Smooth muscle cell (in vitro differentiated cells): Measurements from ENCODE around the gene CXADR. TPM values are rescaled to one million over a fixed set of nuclear protein-coding genes. Genes with fewer than 3 reads are reported as not detected.

Experiments used
- DNase-seq: peaks from one replicate; lab custom pipeline; 2025; ENCODE audit not compliant: unreplicated experiment; lab: John Stamatoyannopoulos, UW
- H2AFZ ChIP-seq: fragments of 200-600 bp; sonication (generic); 2 replicates; pipeline ENCODE4 v1.6.0; 2016; ENCODE audit warnings: antibody characterized with exemption, low read depth, mild to moderate bottlenecking
- H3F3A ChIP-seq: fragments of 200-600 bp; sonication (generic); 2 replicates; pipeline ENCODE4 v1.6.0; 2017; ENCODE audit warnings: antibody characterized with exemption, low read depth
- H3K27ac ChIP-seq: fragments of 200-600 bp; sonication (generic); 2 replicates; pipeline ENCODE4 v1.5.1; 2016; ENCODE audit warnings: low read depth, mild to moderate bottlenecking
- H3K27me3 ChIP-seq: fragments of 200-600 bp; sonication (generic); 2 replicates; pipeline ENCODE4 v1.6.1; 2016; ENCODE audit warnings: low read depth, mild to moderate bottlenecking
- H3K36me3 ChIP-seq: fragments of 200-600 bp; sonication (generic); 2 replicates; pipeline ENCODE4 v1.5.1; 2016; ENCODE audit warnings: low read depth
- H3K4me1 ChIP-seq: fragments of 200-600 bp; sonication (generic); 2 replicates; pipeline ENCODE4 v1.5.1; 2016; ENCODE audit warnings: low read depth
- H3K4me2 ChIP-seq: fragments of 200-600 bp; sonication (generic); 2 replicates; pipeline ENCODE4 v1.6.0; 2016; ENCODE audit warnings: mild to moderate bottlenecking
- H3K4me3 ChIP-seq: fragments of 200-600 bp; sonication (generic); 2 replicates; pipeline ENCODE4 v1.5.1; 2016; ENCODE audit warnings: mild to moderate bottlenecking
- H3K79me2 ChIP-seq: fragments of 200-600 bp; sonication (generic); 2 replicates; pipeline ENCODE4 v1.6.0; 2016; ENCODE audit warnings: low read depth, mild to moderate bottlenecking
- H3K9ac ChIP-seq: fragments of 200-600 bp; sonication (generic); 2 replicates; pipeline ENCODE4 v1.6.0; 2016; ENCODE audit warnings: low read depth
- H3K9me3 ChIP-seq: fragments of 200-600 bp; sonication (generic); replicated peaks from 2 replicates; pipeline ENCODE4 v1.5.1; 2016; ENCODE audit warnings: low read depth
- H4K20me1 ChIP-seq: fragments of 200-600 bp; sonication (generic); 2 replicates; pipeline ENCODE4 v1.6.0; 2016; ENCODE audit warnings: low read depth
- WGBS: methylation state at CpG from one replicate; pipeline ENCODE4 v1.1.7; 2016; ENCODE audit warnings: low lambda C conversion rate; 5-methylcytosine and 5-hydroxymethylcytosine counted together
- polyA plus RNA-seq: library from polyadenylated mRNA; unstranded; fragments of >200 nt; fragmentation: Nextera tagmentation; extraction: Ambion mirVana; gene quantifications from 2 replicates; pipeline ENCODE4 v1.2.1, GENCODE V29; 2016
- total RNA-seq: library from RNA; depleted of rRNA; stranded (reverse); fragments of >200 nt; gene quantifications from 2 replicates; pipeline ENCODE4 v1.2.3, GENCODE V29; 2014
- TF ChIP-seq, protein P1 (sequence below): fragments of 200-600 bp; sonication (generic); IDR thresholded peaks from 2 replicates; pipeline ENCODE4 v1.5.1; 2017; ENCODE audit warnings: borderline replicate concordance, mild to moderate bottlenecking, antibody characterized with exemption; ENCODE audit not compliant: insufficient read depth, poor library complexity, severe bottlenecking

Gene CXADR
- total and polyA plus RNA-seq, 2 experiments from 2014 or later, result 19.5 to 42.0 TPM

DNA sequence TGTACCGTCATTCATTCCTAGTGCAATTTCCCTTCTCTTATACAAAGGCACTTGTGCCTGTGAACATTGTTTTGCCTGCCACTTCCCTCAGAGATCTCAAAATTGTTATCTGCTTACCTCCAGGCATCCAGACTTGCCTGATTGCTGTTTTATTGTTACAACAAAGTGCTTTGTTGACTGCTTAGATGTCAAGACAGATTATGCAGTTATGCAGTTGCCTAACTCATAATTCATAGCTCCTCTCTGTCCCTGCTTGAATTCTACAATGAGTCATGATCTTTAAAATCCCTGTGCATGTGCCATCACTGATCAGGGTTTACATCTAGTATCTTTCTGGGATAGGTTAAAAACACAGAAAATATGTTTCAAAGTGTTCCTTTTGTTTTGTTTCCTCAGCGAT is 24.5 kb downstream of the CXADR start:
- Histone ChIP-seq H4K20me1 (peaks cover 19% of the 10 kb centered on the region), H3K4me3 (no peak overlapping the region), H3K4me2 (no peak overlapping the region), H3K36me3 (no peaks in the 10 kb centered on the region), H3F3A (peaks cover 3% of the 10 kb centered on the region), H3K79me2 (peaks cover 26% of the 10 kb centered on the region), H3K9me3 (no peaks in the 10 kb centered on the region), H3K9ac (no peak overlapping the region), H3K27ac (no peak overlapping the region), H3K27me3 (no peaks in the 10 kb centered on the region), H3K4me1 (peaks cover 4% of the 10 kb centered on the region), H2AFZ (no peak overlapping the region)
- no peak for DNase-seq
- TF ChIP-seq, protein P1, sequence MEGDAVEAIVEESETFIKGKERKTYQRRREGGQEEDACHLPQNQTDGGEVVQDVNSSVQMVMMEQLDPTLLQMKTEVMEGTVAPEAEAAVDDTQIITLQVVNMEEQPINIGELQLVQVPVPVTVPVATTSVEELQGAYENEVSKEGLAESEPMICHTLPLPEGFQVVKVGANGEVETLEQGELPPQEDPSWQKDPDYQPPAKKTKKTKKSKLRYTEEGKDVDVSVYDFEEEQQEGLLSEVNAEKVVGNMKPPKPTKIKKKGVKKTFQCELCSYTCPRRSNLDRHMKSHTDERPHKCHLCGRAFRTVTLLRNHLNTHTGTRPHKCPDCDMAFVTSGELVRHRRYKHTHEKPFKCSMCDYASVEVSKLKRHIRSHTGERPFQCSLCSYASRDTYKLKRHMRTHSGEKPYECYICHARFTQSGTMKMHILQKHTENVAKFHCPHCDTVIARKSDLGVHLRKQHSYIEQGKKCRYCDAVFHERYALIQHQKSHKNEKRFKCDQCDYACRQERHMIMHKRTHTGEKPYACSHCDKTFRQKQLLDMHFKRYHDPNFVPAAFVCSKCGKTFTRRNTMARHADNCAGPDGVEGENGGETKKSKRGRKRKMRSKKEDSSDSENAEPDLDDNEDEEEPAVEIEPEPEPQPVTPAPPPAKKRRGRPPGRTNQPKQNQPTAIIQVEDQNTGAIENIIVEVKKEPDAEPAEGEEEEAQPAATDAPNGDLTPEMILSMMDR, result no peak
- WGBS, result 56% methylated on average over 2 of the region's 2 CpGs

DNA sequence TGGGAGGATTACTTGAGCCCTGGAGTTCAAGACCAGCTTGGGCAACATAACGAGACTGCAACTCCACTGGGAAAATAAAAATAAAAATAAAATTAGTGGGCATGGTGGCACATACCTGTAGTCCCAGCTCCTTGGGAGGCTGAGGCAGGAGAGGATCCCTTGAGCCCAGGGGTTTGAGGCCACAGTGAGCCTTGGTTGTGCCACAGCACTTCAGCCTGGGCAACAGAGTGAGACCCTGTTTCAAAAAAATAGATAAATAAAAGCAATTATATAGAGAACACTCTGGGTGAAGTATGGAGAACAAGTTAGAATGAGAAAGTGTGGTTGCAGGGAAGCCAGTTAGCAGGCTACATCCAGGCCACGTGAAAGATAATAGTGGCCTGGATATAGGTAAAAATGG is 25.7 kb downstream of the CXADR start:
- 93% methylated on average over 2 of the region's 2 CpGs for WGBS
- no peak overlapping the region for H3K4me3 ChIP-seq
- peaks cover 14% of the 10 kb centered on the region for H3K79me2 ChIP-seq
- no peaks in the 10 kb centered on the region for H3K9me3 ChIP-seq
- H3K36me3 ChIP-seq, result no peaks in the 10 kb centered on the region
- H3K9ac ChIP-seq, result no peak overlapping the region
- no peaks in the 10 kb centered on the region for H3K27me3 ChIP-seq
- H3K27ac ChIP-seq, result no peak overlapping the region
- H3F3A ChIP-seq, result peaks cover 6% of the 10 kb centered on the region
- no peak overlapping the region for H3K4me2 ChIP-seq
- peaks cover 13% of the 10 kb centered on the region for H3K4me1 ChIP-seq
- TF ChIP-seq, protein P1, result no peak
- no peak overlapping the region for H2AFZ ChIP-seq
- DNase-seq, result no peak
- peaks cover 17% of the 10 kb centered on the region for H4K20me1 ChIP-seq

DNA sequence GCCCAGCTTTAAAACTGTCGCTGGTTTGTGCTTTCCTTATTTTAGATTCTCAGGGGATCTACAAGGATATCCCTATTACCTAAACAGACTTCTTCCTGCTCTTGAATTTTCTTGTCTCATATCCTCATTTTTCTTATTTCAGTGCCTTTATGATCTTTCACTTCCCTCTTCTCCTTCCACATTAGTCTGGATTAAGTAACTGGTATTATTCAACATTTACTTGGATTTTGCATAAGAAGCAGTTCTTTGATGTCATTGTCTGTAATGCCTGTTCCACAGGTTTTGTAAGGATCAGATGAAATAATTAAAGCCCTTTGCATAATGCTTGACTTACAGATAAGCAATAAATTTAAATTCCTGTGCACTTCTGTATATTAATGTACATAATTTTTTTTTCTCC is 26.5 kb downstream of the CXADR start:
- peaks cover 6% of the 10 kb centered on the region for H3F3A ChIP-seq
- no peak overlapping the region for H3K9ac ChIP-seq
- no peak overlapping the region for H3K4me2 ChIP-seq
- H3K79me2 ChIP-seq, result peaks cover 10% of the 10 kb centered on the region
- H3K4me3 ChIP-seq, result no peak overlapping the region
- H4K20me1 ChIP-seq, result peaks cover 17% of the 10 kb centered on the region
- no peaks in the 10 kb centered on the region for H3K36me3 ChIP-seq
- H3K9me3 ChIP-seq, result no peaks in the 10 kb centered on the region
- peaks cover 13% of the 10 kb centered on the region for H3K4me1 ChIP-seq
- DNase-seq, result no peak
- no peaks in the 10 kb centered on the region for H3K27me3 ChIP-seq
- 90% methylated on average over 1 of the region's 1 CpG for WGBS
- H2AFZ ChIP-seq, result no peak overlapping the region
- TF ChIP-seq, protein P1, result no peak
- no peak overlapping the region for H3K27ac ChIP-seq

DNA sequence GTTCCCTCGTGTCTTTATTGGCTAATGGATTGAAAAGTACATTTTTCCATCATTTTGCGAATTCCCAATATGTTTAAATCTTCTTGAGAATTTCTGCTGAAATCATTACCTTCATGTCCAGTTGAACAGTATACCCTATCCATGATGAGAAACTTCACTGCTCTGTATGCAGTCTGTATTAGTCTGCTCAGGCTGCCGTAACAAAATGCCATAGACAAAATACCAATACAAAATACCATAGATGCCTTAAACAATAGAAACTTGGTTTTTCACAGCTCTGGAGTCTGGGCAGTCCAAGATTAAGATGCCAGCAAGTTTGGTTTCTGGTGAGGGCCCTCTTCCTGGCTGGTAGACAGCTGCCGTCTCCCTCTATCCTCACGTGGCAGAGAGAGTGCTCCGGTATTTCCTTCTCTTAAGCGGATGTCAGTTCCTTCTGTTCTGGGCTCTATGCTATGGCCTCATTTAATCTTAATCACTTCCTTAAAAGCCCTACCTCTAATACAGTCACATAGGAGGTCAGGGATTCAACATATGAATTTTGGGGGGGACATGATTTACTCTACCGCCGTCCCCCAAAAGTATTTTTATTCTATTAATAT is 27.0 kb downstream of the CXADR start:
- Histone ChIP-seq H3K9ac (no peak overlapping the region), H3K36me3 (no peaks in the 10 kb centered on the region), H3K27ac (no peak overlapping the region), H4K20me1 (peaks cover 15% of the 10 kb centered on the region), H3K4me1 (peaks cover 13% of the 10 kb centered on the region), H2AFZ (no peak overlapping the region), H3K27me3 (no peaks in the 10 kb centered on the region), H3K9me3 (no peaks in the 10 kb centered on the region), H3K4me3 (no peak overlapping the region), H3F3A (peaks cover 6% of the 10 kb centered on the region), H3K79me2 (peaks cover 10% of the 10 kb centered on the region), H3K4me2 (no peak overlapping the region)
- WGBS, result 87% methylated on average over 9 of the region's 9 CpGs
- DNase-seq, result no peak
- TF ChIP-seq, protein P1, result no peak
